Measurements from ENCODE around the gene SPSB1. TPM values are rescaled to one million over a fixed set of nuclear protein-coding genes. Genes with fewer than 3 reads are reported as not detected.
A peak's percentile ranks its signal among the peaks of the same experiment; 100 is the strongest.

Gene SPSB1
- total RNA-seq, 1 experiment from 2014 or later, result 4.3 TPM

GRCh38 chr1:9246841-9247785 lies 45.6 kb upstream of the SPSB1 start:
- H3K36me3 Mint-ChIP-seq, result no peaks in the 10 kb centered on the region
- POLR2A ChIA-PET, result no interaction called here
- ATAC-seq, result peak; percentile 19; the same call in 1 of the 2 replicates

More at GRCh38 chr1:9246841-9247785, 45.6 kb upstream of the SPSB1 start:
- peaks cover 33% of the 10 kb centered on the region for H3K4me1 Mint-ChIP-seq
- CTCF ChIA-PET, result interaction anchor here (0.8 to 10.2 kb wide), 14 partner anchors 7 to 242 kb away, joined by 3 to 154 read pairs (median 5); partner anchors contain the start of gene H6PD
- H3K9me3 Mint-ChIP-seq, result no peaks in the 10 kb centered on the region
- no peak overlapping the region for H3K27ac Mint-ChIP-seq
- no peaks in the 10 kb centered on the region for H3K27me3 Mint-ChIP-seq (ENCODE audit: low read depth)
- no peak overlapping the region for H3K4me3 Mint-ChIP-seq
- peak; percentile 38 for DNase-seq (ENCODE audit: low spot score)
- TF ChIP-seq SMAD4 (CRISPR knock-in tag; IDR thresholded peaks at IDR 0.05) (no peak), NR2C2 (CRISPR knock-in tag; IDR thresholded peaks at IDR 0.05) (no peak), FOXJ3 (CRISPR knock-in tag; IDR thresholded peaks at IDR 0.05; ENCODE audit: borderline replicate concordance) (no peak), NFYB (CRISPR knock-in tag; conservative IDR thresholded peaks at IDR 0.05; ENCODE audit: low read depth) (no peak), ATF6 (CRISPR knock-in tag; IDR thresholded peaks at IDR 0.05) (no peak), E2F4 (CRISPR knock-in tag; IDR thresholded peaks at IDR 0.05; ENCODE audit: borderline replicate concordance, low read depth) (no peak), AFF4 (CRISPR knock-in tag; IDR thresholded peaks at IDR 0.05; ENCODE audit: borderline replicate concordance) (no peak), FOXP1 (CRISPR knock-in tag; IDR thresholded peaks at IDR 0.05; ENCODE audit: borderline replicate concordance) (no peak), ZMAT4 (CRISPR knock-in tag; IDR thresholded peaks at IDR 0.05) (no peak), RORB (CRISPR knock-in tag; IDR thresholded peaks at IDR 0.05) (no peak), ZNF121 (CRISPR knock-in tag; IDR thresholded peaks at IDR 0.05) (no peak), TP53 (CRISPR knock-in tag; IDR thresholded peaks at IDR 0.05) (no peak), TEAD1 (CRISPR knock-in tag; IDR thresholded peaks at IDR 0.05) (no peak), STAT6 (CRISPR knock-in tag; conservative IDR thresholded peaks at IDR 0.05; ENCODE audit: low read depth) (no peak), ZNF263 (CRISPR knock-in tag; IDR thresholded peaks at IDR 0.05; ENCODE audit: low read depth) (no peak), HMGXB4 (CRISPR knock-in tag; IDR thresholded peaks at IDR 0.05) (no peak), ZBTB21 (CRISPR knock-in tag; IDR thresholded peaks at IDR 0.05; ENCODE audit: borderline replicate concordance) (no peak), PRRX2 (CRISPR knock-in tag; IDR thresholded peaks at IDR 0.05) (no peak)
